ENCODE data around the gene C2CD3. TPM values are rescaled to one million over a fixed set of nuclear protein-coding genes. Genes with fewer than 3 reads are reported as not detected.

Gene C2CD3
- total RNA-seq, 1 donor from 2014 or later, result 33.1 TPM

- Mint-ChIP-seq H3K36me3 (ENCODE audit: low read depth) (peaks cover 24% of the 10 kb centered on the region), H3K4me3 (ENCODE audit: low read depth) (no peak overlapping the region), H3K9me3 (no peaks in the 10 kb centered on the region), H3K27ac (no peak overlapping the region), H3K27me3 (ENCODE audit: low read depth) (no peaks in the 10 kb centered on the region), H3K4me1 (ENCODE audit: low read depth) (peaks cover 47% of the 10 kb centered on the region)
- DNase-seq (ENCODE audit: low spot score), result no peak
- intact Hi-C loops (cut with micrococcal nuclease), result loop anchor here (2.0 to 10.0 kb wide), 3 partner anchors 141 to 387 kb away; partner anchors contain the start of genes C2CD3, COA4, PAAF1 and PPME1
These were observed 153.2 kb downstream of the C2CD3 start for GRCh38 chr11:74017631-74018030.

DNA sequence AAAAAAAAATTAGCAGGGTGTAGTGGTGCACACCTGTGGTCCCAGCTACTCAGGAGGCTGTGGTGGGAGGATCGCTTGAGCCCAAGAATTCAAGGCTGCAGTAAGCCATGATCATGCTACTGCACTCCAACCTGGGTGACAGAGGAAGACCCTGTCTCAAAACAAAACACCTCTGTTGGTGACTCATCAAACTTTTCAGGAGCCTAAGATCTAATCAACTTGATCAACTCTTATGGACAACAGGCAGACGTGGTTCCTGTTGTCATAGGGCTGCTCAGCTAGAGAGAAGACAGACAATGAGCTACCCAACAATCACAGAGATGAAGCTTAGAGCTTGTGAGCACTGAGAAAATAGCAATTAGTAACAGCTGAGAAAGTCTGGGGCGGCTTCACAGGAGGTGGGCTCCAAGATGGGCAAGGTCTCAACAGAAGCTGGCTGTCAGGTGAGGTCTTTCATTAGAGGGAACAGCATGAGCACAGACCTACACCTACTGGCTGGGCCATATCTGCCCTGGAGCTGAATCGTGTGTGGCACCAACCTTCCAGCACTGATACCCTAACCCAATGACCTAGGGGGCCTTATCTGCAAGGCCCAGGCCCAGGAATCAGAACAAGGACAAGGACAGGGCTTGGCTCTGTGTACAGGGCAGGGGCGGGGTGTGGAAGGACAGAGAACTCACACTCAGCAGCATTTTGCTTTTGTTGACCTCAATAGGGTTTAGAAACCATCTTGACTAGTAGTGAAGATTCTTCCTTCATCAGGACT, 154.7 kb downstream of the C2CD3 start:
- H3K9me3 Mint-ChIP-seq, result no peaks in the 10 kb centered on the region
- no peaks in the 10 kb centered on the region for H3K27me3 Mint-ChIP-seq (ENCODE audit: low read depth)
- H3K4me1 Mint-ChIP-seq (ENCODE audit: low read depth), result peaks cover 60% of the 10 kb centered on the region
- peak overlapping the region; percentile 91 for H3K27ac Mint-ChIP-seq
- peaks cover 27% of the 10 kb centered on the region for H3K36me3 Mint-ChIP-seq (ENCODE audit: low read depth)
- intact Hi-C loops (cut with micrococcal nuclease), result loop anchor here (10.0 kb wide), 1 partner anchor 389 kb away; no protein-coding TSS in a partner anchor
- no peak for DNase-seq (ENCODE audit: low spot score)
- H3K4me3 Mint-ChIP-seq (ENCODE audit: low read depth), result peak overlapping the region; percentile 41

DNA sequence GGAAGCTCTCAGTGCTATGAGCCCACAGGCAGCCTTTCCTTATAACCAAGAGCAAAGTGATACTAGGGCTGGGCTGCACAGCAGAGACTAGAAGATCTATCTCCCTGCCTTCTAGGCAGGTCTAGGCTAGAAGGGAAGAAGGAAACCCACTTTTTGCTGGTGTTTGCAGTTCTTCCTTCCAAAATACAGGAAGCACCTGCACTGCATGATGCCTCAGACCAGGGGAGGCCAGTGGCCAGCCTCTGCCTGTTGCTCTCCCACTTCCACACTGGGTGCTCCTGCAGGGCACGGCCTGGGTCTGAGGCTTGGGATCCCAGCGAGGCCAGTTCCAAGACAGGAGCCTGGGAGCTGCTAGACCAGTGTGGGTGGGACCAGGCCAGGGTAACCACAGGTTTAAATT, 155.9 kb downstream of the C2CD3 start:
- no peaks in the 10 kb centered on the region for H3K27me3 Mint-ChIP-seq (ENCODE audit: low read depth)
- no peak for DNase-seq (ENCODE audit: low spot score)
- no peaks in the 10 kb centered on the region for H3K9me3 Mint-ChIP-seq
- H3K4me1 Mint-ChIP-seq (ENCODE audit: low read depth), result peaks cover 73% of the 10 kb centered on the region
- no peak overlapping the region for H3K4me3 Mint-ChIP-seq (ENCODE audit: low read depth)
- H3K27ac Mint-ChIP-seq, result peak overlapping the region; percentile 13
- intact Hi-C loops (cut with micrococcal nuclease), result loop anchor here (10.0 kb wide), 1 partner anchor 390 kb away; no protein-coding TSS in a partner anchor
- peaks cover 27% of the 10 kb centered on the region for H3K36me3 Mint-ChIP-seq (ENCODE audit: low read depth)

DNA sequence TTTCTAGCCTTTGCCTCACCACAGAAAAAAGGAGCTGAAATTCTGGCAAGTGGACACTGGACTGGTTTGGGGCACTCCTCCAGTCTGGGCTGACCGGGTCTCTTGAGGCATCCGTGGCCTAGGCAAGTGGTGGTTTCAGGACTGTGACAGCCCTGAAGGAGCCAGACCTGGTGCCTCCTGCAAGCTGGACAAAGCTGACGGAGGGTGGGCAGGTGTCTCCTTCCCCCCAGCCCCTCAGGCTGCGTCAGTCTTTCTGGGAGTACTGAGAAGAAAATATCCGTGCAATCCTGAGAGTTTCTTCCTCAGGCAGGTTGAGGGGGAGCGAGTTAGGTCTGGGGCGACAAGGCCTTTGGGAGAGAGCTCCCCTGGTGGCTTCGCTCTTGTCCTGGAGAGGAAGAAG, 157.7 kb downstream of the C2CD3 start:
- Mint-ChIP-seq H3K4me1 (ENCODE audit: low read depth) (peaks cover 86% of the 10 kb centered on the region), H3K36me3 (ENCODE audit: low read depth) (peaks cover 25% of the 10 kb centered on the region), H3K27me3 (ENCODE audit: low read depth) (no peaks in the 10 kb centered on the region), H3K4me3 (ENCODE audit: low read depth) (no peak overlapping the region), H3K9me3 (no peaks in the 10 kb centered on the region), H3K27ac (peak overlapping the region; percentile 99)
- intact Hi-C loops (cut with micrococcal nuclease), result loop anchor here (10.0 kb wide), 1 partner anchor 392 kb away; no protein-coding TSS in a partner anchor
- DNase-seq (ENCODE audit: low spot score), result no peak

DNA sequence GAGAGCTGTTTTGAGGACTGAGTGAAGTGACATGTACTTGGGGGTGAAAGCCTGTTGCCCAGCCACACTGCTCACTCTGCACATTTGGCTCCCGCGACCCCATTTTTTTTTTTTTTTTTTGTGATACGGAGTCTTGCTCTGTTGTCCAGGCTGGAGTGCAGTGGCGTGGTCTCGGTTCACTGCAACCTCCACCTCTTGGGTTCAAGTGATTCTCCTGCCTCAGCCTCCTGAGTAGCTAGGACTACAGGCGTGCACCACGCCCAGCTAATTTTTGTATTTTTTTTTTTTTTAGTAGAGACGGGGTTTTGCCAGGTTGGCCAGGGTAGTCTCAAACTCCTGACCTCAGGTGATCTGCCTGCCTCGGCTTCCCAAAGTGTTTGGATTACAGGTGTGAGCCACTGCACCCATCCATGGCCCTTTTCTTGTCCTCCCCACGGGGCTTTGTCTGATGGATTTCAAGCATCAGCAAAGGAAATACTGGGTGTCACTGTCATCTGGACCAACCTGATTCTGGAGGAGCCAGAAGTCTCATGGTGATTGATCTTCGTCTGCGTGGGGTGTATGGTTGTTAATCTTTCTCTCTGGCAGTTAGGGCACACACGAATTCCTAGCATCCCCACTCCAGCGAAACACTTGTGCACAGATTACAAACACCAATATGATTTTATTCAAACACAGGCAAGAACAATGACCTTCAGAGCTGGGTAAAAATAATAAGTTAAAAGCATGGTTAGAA, 158.6 kb downstream of the C2CD3 start:
- no peaks in the 10 kb centered on the region for H3K27me3 Mint-ChIP-seq (ENCODE audit: low read depth)
- H3K36me3 Mint-ChIP-seq (ENCODE audit: low read depth), result peaks cover 22% of the 10 kb centered on the region
- no peaks in the 10 kb centered on the region for H3K9me3 Mint-ChIP-seq
- intact Hi-C loops (cut with micrococcal nuclease), result loop anchor here (10.0 kb wide), 1 partner anchor 393 kb away; no protein-coding TSS in a partner anchor
- H3K4me1 Mint-ChIP-seq (ENCODE audit: low read depth), result peaks cover 83% of the 10 kb centered on the region
- H3K4me3 Mint-ChIP-seq (ENCODE audit: low read depth), result no peak overlapping the region
- H3K27ac Mint-ChIP-seq, result peak overlapping the region; percentile 99
- no peak for DNase-seq (ENCODE audit: low spot score)

- Mint-ChIP-seq H3K4me3 (ENCODE audit: low read depth) (peak overlapping the region; percentile 7), H3K9me3 (no peaks in the 10 kb centered on the region), H3K27me3 (ENCODE audit: low read depth) (no peaks in the 10 kb centered on the region), H3K27ac (peak overlapping the region; percentile 99), H3K36me3 (ENCODE audit: low read depth) (peaks cover 15% of the 10 kb centered on the region), H3K4me1 (ENCODE audit: low read depth) (peaks cover 78% of the 10 kb centered on the region)
- intact Hi-C loops (cut with micrococcal nuclease), result loop anchor here (1.0 to 10.0 kb wide), 5 partner anchors 9 to 393 kb away; no protein-coding TSS in a partner anchor
- peak; percentile 52 for DNase-seq (ENCODE audit: low spot score)
These were observed 159.3 kb downstream of the C2CD3 start for GRCh38 chr11:74011360-74012073.

DNA sequence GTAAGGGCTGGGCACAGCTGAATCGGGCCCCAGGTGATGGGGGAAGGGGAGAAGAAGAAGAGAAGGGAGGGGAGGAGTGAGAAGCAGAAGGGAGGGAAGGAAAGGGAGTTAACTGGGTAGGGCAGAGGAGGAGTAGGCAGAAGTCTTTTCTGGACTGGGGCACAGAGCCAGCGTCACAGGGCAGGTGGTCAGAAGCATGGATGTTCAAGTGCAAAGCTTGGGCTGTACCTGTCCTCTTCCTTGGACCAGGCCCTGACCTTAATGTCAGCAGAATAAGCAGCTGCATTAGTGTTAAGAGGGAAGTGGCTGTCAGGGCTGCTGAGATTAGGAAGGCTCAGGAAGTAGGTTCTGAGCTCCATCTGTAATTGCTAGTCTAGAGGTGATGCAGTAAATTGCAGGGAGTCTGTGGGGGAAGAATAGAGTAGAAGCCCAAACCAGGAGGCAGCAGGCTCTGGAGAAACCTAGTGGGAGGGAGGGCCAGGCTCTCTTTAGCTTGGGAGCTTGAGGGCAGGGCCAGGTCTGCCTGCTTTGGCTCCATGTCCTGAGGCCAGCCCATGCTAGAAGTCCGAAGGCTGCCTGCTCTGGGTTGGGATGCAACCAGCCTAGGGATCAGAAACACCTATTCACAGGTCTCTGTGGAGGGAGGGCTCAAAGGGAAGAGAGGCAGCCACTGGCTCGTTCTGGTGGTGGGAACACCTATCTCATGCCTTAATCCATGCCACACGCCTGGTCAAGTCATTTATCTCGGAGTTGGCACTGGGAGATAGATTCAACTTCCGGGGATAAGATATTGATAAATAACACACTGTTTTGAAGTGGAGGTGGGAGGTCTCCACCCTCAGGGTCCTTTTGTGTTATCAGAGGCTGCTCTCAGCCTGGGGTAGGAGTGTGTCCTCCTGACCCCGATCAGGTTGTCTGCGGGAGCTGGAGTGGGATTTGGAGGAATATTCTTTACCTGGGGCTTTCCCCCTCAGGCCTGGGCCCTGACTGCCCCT, 160.2 kb downstream of the C2CD3 start:
- DNase-seq (ENCODE audit: low spot score), result no peak
- no peaks in the 10 kb centered on the region for H3K9me3 Mint-ChIP-seq
- intact Hi-C loops (cut with micrococcal nuclease), result loop anchor here (1.0 to 10.0 kb wide), 5 partner anchors 10 to 394 kb away; no protein-coding TSS in a partner anchor
- peak overlapping the region; percentile 37 for H3K4me3 Mint-ChIP-seq (ENCODE audit: low read depth)
- H3K27me3 Mint-ChIP-seq (ENCODE audit: low read depth), result no peaks in the 10 kb centered on the region
- H3K27ac Mint-ChIP-seq, result peak overlapping the region; percentile 99
- H3K36me3 Mint-ChIP-seq (ENCODE audit: low read depth), result peaks cover 8% of the 10 kb centered on the region
- peaks cover 72% of the 10 kb centered on the region for H3K4me1 Mint-ChIP-seq (ENCODE audit: low read depth)

DNA sequence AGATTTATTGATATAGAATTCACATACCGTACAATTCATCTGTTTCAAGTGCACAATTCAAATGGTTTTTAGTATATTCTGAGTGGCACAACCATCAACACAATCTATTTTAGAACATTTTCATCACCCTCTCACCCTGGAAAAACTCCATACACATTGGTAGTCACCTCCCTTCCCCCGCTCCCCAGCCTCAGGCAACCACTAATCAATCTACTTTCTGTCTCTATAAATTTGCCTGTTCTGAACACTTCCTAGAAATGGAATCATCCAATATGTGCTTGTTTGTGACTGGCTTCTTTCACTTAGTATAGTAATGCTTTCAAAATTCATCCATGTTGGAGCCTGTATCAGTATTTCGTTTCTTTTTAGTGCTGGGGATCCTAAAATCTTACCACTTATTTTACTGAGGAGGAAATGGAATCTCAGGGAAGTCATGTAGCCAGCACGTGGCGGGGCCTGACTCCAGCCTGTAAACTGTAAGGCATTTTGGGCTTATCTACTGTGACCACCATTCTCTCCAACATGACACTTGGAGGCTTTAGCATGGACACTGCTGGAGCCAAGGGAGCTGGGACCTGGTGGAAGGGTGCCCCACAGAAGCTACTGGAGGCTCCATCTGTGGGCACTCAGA, 161.0 kb downstream of the C2CD3 start:
- Mint-ChIP-seq H3K4me3 (ENCODE audit: low read depth) (no peak overlapping the region), H3K27me3 (ENCODE audit: low read depth) (no peaks in the 10 kb centered on the region), H3K4me1 (ENCODE audit: low read depth) (peaks cover 72% of the 10 kb centered on the region), H3K36me3 (ENCODE audit: low read depth) (peaks cover 7% of the 10 kb centered on the region), H3K9me3 (no peaks in the 10 kb centered on the region), H3K27ac (peak overlapping the region; percentile 99)
- no peak for DNase-seq (ENCODE audit: low spot score)
- intact Hi-C loops (cut with micrococcal nuclease), result loop anchor here (2.0 to 10.0 kb wide), 2 partner anchors 15 to 395 kb away; no protein-coding TSS in a partner anchor

- no peak overlapping the region for H3K4me3 Mint-ChIP-seq (ENCODE audit: low read depth)
- DNase-seq (ENCODE audit: low spot score), result no peak
- peaks cover 7% of the 10 kb centered on the region for H3K36me3 Mint-ChIP-seq (ENCODE audit: low read depth)
- no peaks in the 10 kb centered on the region for H3K9me3 Mint-ChIP-seq
- H3K4me1 Mint-ChIP-seq (ENCODE audit: low read depth), result peaks cover 72% of the 10 kb centered on the region
- intact Hi-C loops (cut with micrococcal nuclease), result no loop called here
- H3K27ac Mint-ChIP-seq, result peak overlapping the region; percentile 64
- no peaks in the 10 kb centered on the region for H3K27me3 Mint-ChIP-seq (ENCODE audit: low read depth)
These were observed 161.6 kb downstream of the C2CD3 start for GRCh38 chr11:74009230-74009547.

DNA sequence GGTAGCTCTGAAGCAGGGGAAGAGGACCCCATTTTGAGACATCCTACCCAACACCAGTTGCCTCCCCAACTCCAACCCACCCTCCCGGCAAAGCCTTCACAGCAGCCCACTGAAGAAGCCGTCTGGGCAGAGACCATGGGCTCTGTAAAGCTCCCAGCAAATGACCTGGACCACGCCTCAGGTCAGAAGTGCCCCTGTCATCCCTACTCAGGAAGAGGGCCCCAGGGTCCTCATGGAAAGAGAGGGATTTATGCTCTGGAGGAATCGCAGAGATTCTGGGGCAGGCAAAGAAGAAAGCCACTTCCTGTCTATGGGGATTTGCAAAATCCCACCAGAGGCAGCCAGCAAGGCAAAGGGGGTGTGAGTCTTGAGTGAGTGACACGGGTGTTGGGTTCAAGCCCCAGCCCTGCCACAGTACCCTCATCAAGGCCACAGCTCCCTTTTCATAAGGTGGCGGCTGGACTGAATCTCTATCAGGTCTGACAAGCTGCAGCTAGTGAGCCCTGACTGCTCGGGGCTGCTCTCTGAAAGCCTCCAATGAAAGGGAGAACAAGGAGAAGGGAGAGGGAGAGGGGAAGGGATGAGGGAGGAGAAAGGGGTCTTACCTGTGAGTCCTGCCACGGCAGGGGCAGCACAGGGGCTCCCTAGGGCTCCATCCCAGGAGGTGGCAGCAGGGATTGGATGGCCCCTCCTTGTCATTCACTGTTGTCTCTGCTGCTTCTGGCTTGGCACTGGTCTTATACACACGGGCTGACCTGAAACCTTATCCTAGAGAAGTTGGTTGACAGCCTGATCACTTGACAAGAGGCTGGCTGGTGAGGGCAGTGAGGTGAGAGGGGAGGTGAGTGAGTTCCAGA, 162.2 kb downstream of the C2CD3 start, which contains the start of gene UCP3:
UCP3 (minus strand) TSS at position 713 of the 857 bp plus-strand sequence. CDS start 2,043 bp downstream, outside the sequence.
- Mint-ChIP-seq H3K36me3 (ENCODE audit: low read depth) (peaks cover 7% of the 10 kb centered on the region), H3K27ac (peak within 1 kb of the TSS; percentile 99), H3K9me3 (no peaks in the 10 kb centered on the region), H3K4me3 (ENCODE audit: low read depth) (no peak within 1 kb of the TSS), H3K27me3 (ENCODE audit: low read depth) (no peaks in the 10 kb centered on the region), H3K4me1 (ENCODE audit: low read depth) (peaks cover 70% of the 10 kb centered on the region)
- intact Hi-C loops (cut with micrococcal nuclease), result no loop called here
- DNase-seq (ENCODE audit: low spot score), result no peak
